HEK293 (cell line): Measurements from ENCODE around the gene TANGO2.

Experiments used
- CTCF ChIA-PET: fragments of 350-600 bp; formaldehyde crosslinking; extraction: SDS; loops from one replicate; lab custom pipeline; 2021; ENCODE audit warnings: antibody characterized with exemption; lab: Yijun Ruan, JAX
- POLR2A ChIA-PET: fragments of 300-600 bp; formaldehyde crosslinking; extraction: SDS; loops from one replicate; lab custom pipeline; 2020; ENCODE audit warnings: antibody characterized with exemption, inconsistent platforms; lab: Yijun Ruan, JAX
- H3K27ac ChIP-seq: fragments of 200-500 bp; sonication (Bioruptor generic); 2 replicates; pipeline ENCODE4 v1.5.1; 2014; ENCODE audit warnings: low read depth, low read length, control low read depth, inconsistent platforms; ENCODE audit errors: extremely low read depth
- H3K36me3 ChIP-seq, 2 experiments: fragments of 200-500 bp in 1 of 2; sonication (Bioruptor generic) in 1 of 2; 1 replicate in 1 of 2; 2 replicates in 1 of 2; pipeline ENCODE4 v1.5.1; 2014 to 2017; ENCODE audit warnings: inconsistent platforms in 2 of 2, low read length in 2 of 2; ENCODE audit not compliant: control insufficient read depth in 2 of 2, insufficient read depth in 1 of 2
- H3K4me1 ChIP-seq: fragments of 200-500 bp; sonication (Bioruptor generic); 2 replicates; pipeline ENCODE4 v1.5.1; 2014; ENCODE audit warnings: mild to moderate bottlenecking, low read length, inconsistent platforms; ENCODE audit not compliant: control insufficient read depth, insufficient read depth
- H3K4me3 ChIP-seq: 2 replicates; pipeline ENCODE4 v1.5.1; 2011; ENCODE audit warnings: low read depth, mild to moderate bottlenecking, control low read depth, low read length, moderate library complexity
- H3K9me3 ChIP-seq: fragments of 200-500 bp; sonication (Bioruptor generic); 2 replicates; pipeline ENCODE4 v1.5.1; 2014; ENCODE audit warnings: low read depth, low read length, inconsistent platforms; ENCODE audit not compliant: control insufficient read depth, insufficient read depth
- AEBP2 ChIP-seq: fragments of 450-650 bp; formaldehyde crosslinking; IDR thresholded peaks from 2 replicates; pipeline ENCODE4 v1.5.1; 2016; ENCODE audit warnings: missing biosample characterization, missing genetic modification characterization, borderline replicate concordance
- BCL11A ChIP-seq: fragments of 450-650 bp; formaldehyde crosslinking; IDR thresholded peaks from 2 replicates; pipeline ENCODE4 v1.5.1; 2016; ENCODE audit warnings: low read depth, missing biosample characterization, missing genetic modification characterization
- BCL6B ChIP-seq: fragments of 450-650 bp; formaldehyde crosslinking; IDR thresholded peaks from 2 replicates; pipeline ENCODE4 v1.5.1; 2017; ENCODE audit warnings: missing biosample characterization, missing genetic modification characterization
- FEZF1 ChIP-seq: fragments of 450-650 bp; formaldehyde crosslinking; IDR thresholded peaks from 2 replicates; pipeline ENCODE4 v1.5.1; 2016; ENCODE audit warnings: missing biosample characterization, missing genetic modification characterization
- HOXA7 ChIP-seq: sonication (generic); formaldehyde crosslinking; IDR thresholded peaks from 2 replicates; pipeline ENCODE4 v1.8.1; 2022; ENCODE audit warnings: missing genetic modification reagents, borderline replicate concordance
- KLF1 ChIP-seq: fragments of 450-650 bp; formaldehyde crosslinking; IDR thresholded peaks from 2 replicates; pipeline ENCODE4 v1.5.1; 2016; ENCODE audit warnings: missing biosample characterization, missing genetic modification characterization
- OVOL3 ChIP-seq: fragments of 450-650 bp; formaldehyde crosslinking; IDR thresholded peaks from 2 replicates; pipeline ENCODE4 v1.5.1; 2016; ENCODE audit warnings: missing biosample characterization, missing genetic modification characterization
- TCF7L2 ChIP-seq: IDR thresholded peaks from 2 replicates; pipeline ENCODE4 v1.6.1; 2011; ENCODE audit warnings: low read depth, mild to moderate bottlenecking, inconsistent platforms, low read length, moderate library complexity, borderline replicate concordance
- WT1 ChIP-seq: fragments of 450-650 bp; formaldehyde crosslinking; IDR thresholded peaks from 2 replicates; pipeline ENCODE4 v1.5.1; 2016; ENCODE audit warnings: missing biosample characterization, missing genetic modification characterization
- ZBTB49 ChIP-seq: fragments of 450-650 bp; formaldehyde crosslinking; IDR thresholded peaks from 2 replicates; pipeline ENCODE4 v1.5.1; 2016; ENCODE audit warnings: missing biosample characterization, missing genetic modification characterization, low read depth
- ZBTB8A ChIP-seq: fragments of 450-650 bp; formaldehyde crosslinking; IDR thresholded peaks from 2 replicates; pipeline ENCODE4 v1.5.1; 2016; ENCODE audit warnings: missing biosample characterization, missing genetic modification characterization
- ZFP41 ChIP-seq: fragments of 450-650 bp; formaldehyde crosslinking; IDR thresholded peaks from 2 replicates; pipeline ENCODE4 v1.5.1; 2016; ENCODE audit warnings: missing biosample characterization, missing genetic modification characterization, borderline replicate concordance
- ZNF10 ChIP-seq: fragments of 450-650 bp; formaldehyde crosslinking; IDR thresholded peaks from 2 replicates; pipeline ENCODE4 v1.5.1; 2017; ENCODE audit warnings: missing biosample characterization, missing genetic modification characterization
- ZNF174 ChIP-seq: fragments of 450-650 bp; formaldehyde crosslinking; IDR thresholded peaks from 2 replicates; pipeline ENCODE4 v1.5.0; 2017; ENCODE audit warnings: missing biosample characterization, mild to moderate bottlenecking, missing genetic modification characterization
- ZNF335 ChIP-seq: fragments of 450-650 bp; formaldehyde crosslinking; conservative IDR thresholded peaks from 2 replicates; pipeline ENCODE4 v1.5.1; 2016; ENCODE audit warnings: missing biosample characterization, missing genetic modification characterization
- ZNF354C ChIP-seq: fragments of 450-650 bp; formaldehyde crosslinking; IDR thresholded peaks from 2 replicates; pipeline ENCODE4 v1.5.1; 2016; ENCODE audit warnings: missing biosample characterization, missing genetic modification characterization, low read depth, borderline replicate concordance
- ZNF426 ChIP-seq: fragments of 450-650 bp; formaldehyde crosslinking; IDR thresholded peaks from 2 replicates; pipeline ENCODE4 v1.5.1; 2017; ENCODE audit warnings: missing biosample characterization, missing genetic modification characterization, mild to moderate bottlenecking, inconsistent platforms, moderate library complexity
- ZNF514 ChIP-seq: fragments of 450-650 bp; formaldehyde crosslinking; IDR thresholded peaks from 2 replicates; pipeline ENCODE4 v1.5.1; 2016; ENCODE audit warnings: missing biosample characterization, missing genetic modification characterization
- ZNF560 ChIP-seq: fragments of 450-650 bp; formaldehyde crosslinking; IDR thresholded peaks from 2 replicates; pipeline ENCODE4 v1.5.1; 2017; ENCODE audit warnings: missing biosample characterization, missing genetic modification characterization, borderline replicate concordance
- ZNF571 ChIP-seq: fragments of 450-650 bp; formaldehyde crosslinking; IDR thresholded peaks from 2 replicates; pipeline ENCODE4 v1.5.0; 2017; ENCODE audit warnings: missing biosample characterization, missing genetic modification characterization
- ZNF660 ChIP-seq: fragments of 450-650 bp; IDR thresholded peaks from 2 replicates; pipeline ENCODE4 v1.5.1; 2018; ENCODE audit warnings: missing biosample characterization, mild to moderate bottlenecking, missing genetic modification characterization
- ZNF670 ChIP-seq: fragments of 450-650 bp; formaldehyde crosslinking; IDR thresholded peaks from 2 replicates; pipeline ENCODE4 v1.5.1; 2016; ENCODE audit warnings: missing biosample characterization, missing genetic modification characterization, low read depth
- ZNF777 ChIP-seq: fragments of 450-650 bp; formaldehyde crosslinking; IDR thresholded peaks from 2 replicates; pipeline ENCODE4 v1.5.1; 2017; ENCODE audit warnings: missing biosample characterization, missing genetic modification characterization, borderline replicate concordance
- ZNF785 ChIP-seq: fragments of 450-650 bp; formaldehyde crosslinking; IDR thresholded peaks from 2 replicates; pipeline ENCODE4 v1.5.1; 2016; ENCODE audit warnings: missing biosample characterization, missing genetic modification characterization
- ZNF792 ChIP-seq: fragments of 450-650 bp; formaldehyde crosslinking; IDR thresholded peaks from 2 replicates; pipeline ENCODE4 v1.5.1; 2016; ENCODE audit warnings: missing biosample characterization, missing genetic modification characterization
- ZNF843 ChIP-seq: fragments of 450-650 bp; formaldehyde crosslinking; IDR thresholded peaks from 2 replicates; pipeline ENCODE4 v1.5.1; 2016; ENCODE audit warnings: missing biosample characterization, missing genetic modification characterization
- ZSCAN16 ChIP-seq: fragments of 450-650 bp; formaldehyde crosslinking; IDR thresholded peaks from 2 replicates; pipeline ENCODE4 v1.5.1; 2016; ENCODE audit warnings: missing biosample characterization, missing genetic modification characterization
- TF ChIP-seq, protein P1 (sequence below): fragments of 450-650 bp; formaldehyde crosslinking; IDR thresholded peaks from 2 replicates; pipeline ENCODE4 v1.5.1; 2017; ENCODE audit warnings: missing biosample characterization, missing genetic modification characterization
- TF ChIP-seq, protein P2 (sequence below): fragments of 450-650 bp; formaldehyde crosslinking; IDR thresholded peaks from 2 replicates; pipeline ENCODE4 v1.5.1; 2016; ENCODE audit warnings: missing biosample characterization, missing genetic modification characterization, low read depth

The TANGO2 gene

GRCh38 chr22:20016734-20017621 is 3.9 kb upstream of the TANGO2 start, which contains the start of gene ARVCF:
Gene ARVCF, minus strand, starts transcription at chr22:20016823. Its CDS starts 26,029 bp downstream, at chr22:19990794.
- peak within 1 kb of the TSS; percentile 24; the same call in 1 of the 2 replicates for H3K27ac ChIP-seq
- POLR2A ChIA-PET: no interaction called here
- no peaks in the 10 kb centered on the region for H3K9me3 ChIP-seq
- no peaks in the 10 kb centered on the region for H3K4me1 ChIP-seq
- H3K36me3 ChIP-seq: no peaks in the 10 kb centered on the region
- H3K4me3 ChIP-seq: peak within 1 kb of the TSS; percentile 59
- CTCF ChIA-PET: interaction anchor here (0.8 to 1.5 kb wide), 3 partner anchors 46 to 287 kb away, joined by 3 to 5 read pairs (median 4); no protein-coding TSS in a partner anchor
- TF ChIP-seq BCL6B (no peak), ZNF514 (no peak), ZBTB8A (tag by site-specific recombination) (no peak), BCL11A (tag by site-specific recombination) (no peak; the same call in 1 of the 2 replicates), ZNF670 (tag by site-specific recombination) (no peak), ZNF560 (tag by site-specific recombination) (no peak), HOXA7 (no peak), ZNF792 (tag by site-specific recombination) (no peak), ZNF426 (no peak), ZNF10 (tag by site-specific recombination) (peak; percentile 51), KLF1 (no peak), TCF7L2 (no peak), AEBP2 (tag by site-specific recombination) (no peak), FEZF1 (tag by site-specific recombination) (no peak), ZNF843 (tag by site-specific recombination) (no peak), ZNF571 (no peak), ZNF354C (tag by site-specific recombination) (no peak), WT1 (tag by site-specific recombination) (no peak), ZSCAN16 (tag by site-specific recombination) (no peak), ZBTB49 (no peak), ZNF174 (tag by site-specific recombination) (no peak), ZFP41 (no peak), ZNF777 (tag by site-specific recombination) (no peak), ZNF335 (tag by site-specific recombination) (peak; percentile 96), ZNF660 (tag by site-specific recombination) (no peak), ZNF785 (tag by site-specific recombination) (no peak), OVOL3 (tag by site-specific recombination) (no peak)
- TF ChIP-seq, protein P1, sequence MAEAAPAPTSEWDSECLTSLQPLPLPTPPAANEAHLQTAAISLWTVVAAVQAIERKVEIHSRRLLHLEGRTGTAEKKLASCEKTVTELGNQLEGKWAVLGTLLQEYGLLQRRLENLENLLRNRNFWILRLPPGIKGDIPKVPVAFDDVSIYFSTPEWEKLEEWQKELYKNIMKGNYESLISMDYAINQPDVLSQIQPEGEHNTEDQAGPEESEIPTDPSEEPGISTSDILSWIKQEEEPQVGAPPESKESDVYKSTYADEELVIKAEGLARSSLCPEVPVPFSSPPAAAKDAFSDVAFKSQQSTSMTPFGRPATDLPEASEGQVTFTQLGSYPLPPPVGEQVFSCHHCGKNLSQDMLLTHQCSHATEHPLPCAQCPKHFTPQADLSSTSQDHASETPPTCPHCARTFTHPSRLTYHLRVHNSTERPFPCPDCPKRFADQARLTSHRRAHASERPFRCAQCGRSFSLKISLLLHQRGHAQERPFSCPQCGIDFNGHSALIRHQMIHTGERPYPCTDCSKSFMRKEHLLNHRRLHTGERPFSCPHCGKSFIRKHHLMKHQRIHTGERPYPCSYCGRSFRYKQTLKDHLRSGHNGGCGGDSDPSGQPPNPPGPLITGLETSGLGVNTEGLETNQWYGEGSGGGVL (tag by site-specific recombination): no peak
- TF ChIP-seq, protein P2, sequence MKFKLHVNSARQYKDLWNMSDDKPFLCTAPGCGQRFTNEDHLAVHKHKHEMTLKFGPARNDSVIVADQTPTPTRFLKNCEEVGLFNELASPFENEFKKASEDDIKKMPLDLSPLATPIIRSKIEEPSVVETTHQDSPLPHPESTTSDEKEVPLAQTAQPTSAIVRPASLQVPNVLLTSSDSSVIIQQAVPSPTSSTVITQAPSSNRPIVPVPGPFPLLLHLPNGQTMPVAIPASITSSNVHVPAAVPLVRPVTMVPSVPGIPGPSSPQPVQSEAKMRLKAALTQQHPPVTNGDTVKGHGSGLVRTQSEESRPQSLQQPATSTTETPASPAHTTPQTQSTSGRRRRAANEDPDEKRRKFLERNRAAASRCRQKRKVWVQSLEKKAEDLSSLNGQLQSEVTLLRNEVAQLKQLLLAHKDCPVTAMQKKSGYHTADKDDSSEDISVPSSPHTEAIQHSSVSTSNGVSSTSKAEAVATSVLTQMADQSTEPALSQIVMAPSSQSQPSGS (tag by site-specific recombination): no peak
